Endothelial cell of umbilical vein (primary cell): ENCODE measurements around the gene TUB. TPM values are rescaled to one million over a fixed set of nuclear protein-coding genes. Genes with fewer than 3 reads are reported as not detected.

Experiments
- BruUV-seq: library from RNA; stranded (reverse); fragments of 400-500 nt; replicated peaks from 2 replicates; lab custom pipeline; 2021; lab: Mats Ljungman, UMichigan
- CTCF ChIA-PET: fragments of 300-600, 350-600 bp; sonication (Branson Sonifier 250); formaldehyde crosslinking; loops from one replicate; lab custom pipeline; 2021; ENCODE audit warnings: antibody characterized with exemption, inconsistent platforms; lab: Charles Lee
- POLR2A ChIA-PET: fragments of 300-600, 350-600 bp; sonication (Branson Sonifier 250); formaldehyde crosslinking; loops from one replicate; lab custom pipeline; 2021; ENCODE audit warnings: antibody characterized with exemption, inconsistent platforms; lab: Charles Lee
- DNase-seq: peaks from one replicate; pipeline ENCODE4 v3.0.0-alpha.2; 2011; ENCODE audit warnings: low read depth, low spot score
- FAIRE-seq: peaks from 2 replicates; lab custom pipeline; 2011; peaks lifted over from hg19 to GRCh38; lab: Jason Lieb, UNC
- H2AFZ ChIP-seq: 2 replicates; pipeline ENCODE4 v1.6.0; 2012; ENCODE audit warnings: low read depth, low read length, control low read depth, inconsistent platforms
- H3K27ac ChIP-seq: 2 replicates; pipeline ENCODE4 v1.5.1; 2011; ENCODE audit warnings: low read depth, mild to moderate bottlenecking, control low read depth, low read length, moderate library complexity; ENCODE audit not compliant: insufficient read depth
- H3K27me3 ChIP-seq, 2 experiments: 2 replicates each; pipeline versions ENCODE4 v1.6.0 to v1.6.1; 2011; ENCODE audit warnings: low read length in 2 of 2, mixed read lengths in 1 of 2; ENCODE audit not compliant: control insufficient read depth in 2 of 2, insufficient read depth in 2 of 2
- H3K36me3 ChIP-seq, 2 experiments: 2 replicates in 1 of 2; 3 replicates in 1 of 2; pipeline ENCODE4 v1.5.1; 2011; ENCODE audit warnings: low read length in 2 of 2, mild to moderate bottlenecking in 1 of 2, moderate library complexity in 1 of 2; ENCODE audit not compliant: control insufficient read depth in 2 of 2, insufficient read depth in 2 of 2; ENCODE audit errors: extremely low read depth in 1 of 2
- H3K4me1 ChIP-seq: 3 replicates; pipeline ENCODE4 v1.5.1; 2011; ENCODE audit warnings: mild to moderate bottlenecking, low read length; ENCODE audit not compliant: control insufficient read depth, insufficient read depth; ENCODE audit errors: extremely low read depth
- H3K4me2 ChIP-seq: 2 replicates; pipeline ENCODE4 v1.6.1; 2011; ENCODE audit warnings: low read length, control low read depth, mixed read lengths; ENCODE audit not compliant: insufficient read depth
- H3K4me3 ChIP-seq, 3 experiments: fragments of 200-600 bp in 1 of 3; sonication (generic), shearing (Covaris generic) in 1 of 3; replicated peaks in 1 of 3; 2 replicates each; pipeline ENCODE4 v1.5.1; 2011 to 2016; ENCODE audit warnings: control low read depth in 3 of 3, low read length in 3 of 3, mild to moderate bottlenecking in 2 of 3, inconsistent platforms in 1 of 3, low read depth in 1 of 3, moderate library complexity in 1 of 3; ENCODE audit not compliant: insufficient read depth in 1 of 3
- H3K79me2 ChIP-seq: 2 replicates; pipeline ENCODE4 v1.6.0; 2012; ENCODE audit warnings: low read length, inconsistent platforms; ENCODE audit not compliant: control insufficient read depth, insufficient read depth
- H3K9ac ChIP-seq: replicated peaks from 2 replicates; pipeline ENCODE3; 2011; ENCODE audit warnings: low read length, control low read depth; ENCODE audit not compliant: insufficient read depth; ENCODE audit errors: extremely low read depth
- H3K9me1 ChIP-seq: replicated peaks from 3 replicates; pipeline ENCODE4 v1.6.0; 2011; ENCODE audit warnings: mild to moderate bottlenecking, low read length; ENCODE audit not compliant: control insufficient read depth, insufficient read depth; ENCODE audit errors: extremely low read depth
- H3K9me3 ChIP-seq: replicated peaks from 2 replicates; pipeline ENCODE4 v1.5.1; 2012; ENCODE audit warnings: low read length, inconsistent platforms; ENCODE audit not compliant: control insufficient read depth, insufficient read depth
- H4K20me1 ChIP-seq: replicated peaks from 2 replicates; pipeline ENCODE3; 2011; ENCODE audit warnings: mild to moderate bottlenecking, low read length; ENCODE audit not compliant: control insufficient read depth, insufficient read depth; ENCODE audit errors: extremely low read depth
- CTCF ChIP-seq, 2 donors: IDR thresholded peaks; 1 replicate in 1 of 2; 2 replicates in 1 of 2; pipeline ENCODE4 v1.5.1; 2011; ENCODE audit warnings: low read length in 2 of 2, mild to moderate bottlenecking in 2 of 2, moderate library complexity in 2 of 2, control low read depth in 1 of 2, inconsistent platforms in 1 of 2, low read depth in 1 of 2; ENCODE audit not compliant: insufficient read depth in 1 of 2; ENCODE audit errors: extremely low read depth in 1 of 2
- EZH2 ChIP-seq: IDR thresholded peaks from 2 replicates; pipeline ENCODE4 v1.6.1; 2012; ENCODE audit warnings: borderline replicate concordance, low read depth, mild to moderate bottlenecking, moderate library complexity, low read length, inconsistent platforms; ENCODE audit not compliant: severe bottlenecking
- FOS ChIP-seq: IDR thresholded peaks from 2 replicates; pipeline ENCODE4 v1.6.1; 2011; ENCODE audit warnings: mild to moderate bottlenecking, low read length, moderate library complexity, borderline replicate concordance; ENCODE audit not compliant: insufficient read depth
- GATA2 ChIP-seq: IDR thresholded peaks from 2 replicates; pipeline ENCODE4 v1.7.0; 2011; ENCODE audit warnings: low read depth, mild to moderate bottlenecking, moderate library complexity, mixed read lengths, low read length; ENCODE audit not compliant: insufficient read length, insufficient read depth
- JUN ChIP-seq: IDR thresholded peaks from 2 replicates; pipeline ENCODE4 v1.6.1; 2011; ENCODE audit warnings: borderline replicate concordance, low read depth; ENCODE audit not compliant: insufficient read length, insufficient read depth
- MAX ChIP-seq: IDR thresholded peaks from 2 replicates; pipeline ENCODE4 v1.6.1; 2011; ENCODE audit not compliant: insufficient read depth, insufficient read length
- MYC ChIP-seq: IDR thresholded peaks from one replicate; pipeline ENCODE4 v1.6.1; 2011; ENCODE audit warnings: mild to moderate bottlenecking, low read depth, low read length
- POLR2A ChIP-seq: IDR thresholded peaks from 2 replicates; pipeline ENCODE4 v1.6.1; 2012; ENCODE audit warnings: low read depth, mild to moderate bottlenecking, control low read depth, low read length
- POLR2AphosphoS5 ChIP-seq: IDR thresholded peaks from 2 replicates; pipeline ENCODE4 v1.6.1; 2012; ENCODE audit warnings: low read depth, mild to moderate bottlenecking, control low read depth, low read length, moderate library complexity; ENCODE audit not compliant: insufficient read depth
- dilution Hi-C: fragments of 300-500 bp; cut with MboI; formaldehyde crosslinking; loops from one replicate; pipeline ENCODE4 v1.15.0; 2019; ENCODE audit warnings: low sequenced_read_pairs; ENCODE audit not compliant: extremely low pct_ligation_motif_present
- intact Hi-C: fragments of 100-400 bp; cut with micrococcal nuclease; formaldehyde crosslinking; loops from one replicate; pipeline ENCODE4 v1.10.0; 2022
- polyA plus RNA-seq, 4 experiments: library from polyadenylated mRNA; depleted of rRNA in 3 of 4; stranded (reverse) in 3 of 4; unstranded in 1 of 4; fragments of >200 nt; gene quantifications; 2 replicates each; pipeline versions ENCODE4 v1.2.1 to v1.2.3, GENCODE V29; 2011 to 2012; ENCODE audit warnings: missing spikeins in 1 of 4
- total RNA-seq: library from RNA; stranded (reverse); gene quantifications from 2 replicates; pipeline ENCODE4 v1.2.3, GENCODE V29; 2021

TUB gene
- total and polyA plus RNA-seq, 2 donors (not counting 3 experiments of a cell fraction or from before 2014, with no cell fraction given): 2.3 to 3.9 TPM

GRCh38 chr11:8047382-8047781, 33.6 kb upstream of the TUB start:
- Histone ChIP-seq H3K4me1 (no peaks in the 10 kb centered on the region), H3K4me2 (no peak overlapping the region), H3K27ac (no peak overlapping the region), H4K20me1 (no peaks in the 10 kb centered on the region), H3K9me1 (no peaks in the 10 kb centered on the region), H3K4me3 (no peak overlapping the region), H3K9me3 (no peaks in the 10 kb centered on the region), H2AFZ (no peak overlapping the region), H3K9ac (no peak overlapping the region), H3K79me2 (no peaks in the 10 kb centered on the region), H3K27me3 (peaks cover 3 to 28% of the 10 kb centered on the region in 2 experiments), H3K36me3 (no peaks in the 10 kb centered on the region)
- FAIRE-seq (no peak), DNase-seq (no peak)
- dilution Hi-C loops: no loop called here
- no peak for TF ChIP-seq CTCF (IDR thresholded peaks at IDR 0.05; ENCODE audit: extremely low read depth in 1 of 2, insufficient read depth in 1 of 2, low read depth in 1 of 2, low read length in 2 of 2)
- TF ChIP-seq GATA2: no peak
- no peak for TF ChIP-seq MAX
- TF ChIP-seq POLR2AphosphoS5: no peak
- TF ChIP-seq MYC: no peak
- TF ChIP-seq EZH2: no peak
- no peak for TF ChIP-seq POLR2A
- TF ChIP-seq JUN: no peak
- no peak for TF ChIP-seq FOS
- CTCF ChIA-PET: interaction anchor here (1.3 to 2.9 kb wide), 2 partner anchors 14 to 52 kb away, joined by 3 to 9 read pairs; no protein-coding TSS in a partner anchor
- BruUV-seq: no TSS peak
- intact Hi-C loops: no loop called here
- POLR2A ChIA-PET: no interaction called here
